ENCODE data around the gene TUBB1. TPM values are rescaled to one million over a fixed set of nuclear protein-coding genes. Genes with fewer than 3 reads are reported as not detected.

Gene TUBB1
- total RNA-seq, 1 experiment from 2014 or later, result not detected

Other genes with a start within 250 kb of the TUBB1 start
- gene GNAS-AS1, start 168.5 kb upstream of the TUBB1 start, total RNA-seq (2014; rRNA removed), result 0.11 TPM in 1 of 2 replicates, not detected in the other
- gene GNAS, start 166.7 kb upstream of the TUBB1 start, total RNA-seq (2014; rRNA removed), result 462 and 481 TPM in 2 replicates
- 56.1 and 62.3 TPM in 2 replicates for gene NELFCD, start 38.2 kb upstream of the TUBB1 start, total RNA-seq (2014; rRNA removed)
- 154 and 161 TPM in 2 replicates for gene CTSZ, start 12.2 kb upstream of the TUBB1 start, total RNA-seq (2014; rRNA removed)
- gene ATP5F1E, start 12.9 kb downstream of the TUBB1 start, total RNA-seq (2014; rRNA removed), result 16.4 and 23.2 TPM in 2 replicates
- gene PRELID3B, start 23.4 kb downstream of the TUBB1 start, total RNA-seq (2014; rRNA removed), result 58.2 and 65.1 TPM in 2 replicates
- gene ZNF831, start 144.4 kb downstream of the TUBB1 start, total RNA-seq (2014; rRNA removed), result not detected in 2 replicates

All from LHCN-M2 (cell line).